NCI-H82 treated with DMSO at 0.1 percent for 48 hours (cell line): ENCODE measurements around the gene CRYGS.
A peak's percentile ranks its signal among the peaks of the same experiment; 100 is the strongest.
"Not testable (repeated sequence)": the region's sequence is repeated elsewhere in the genome, so short reads cannot be mapped to it uniquely, and the experiment has no call there.

Experiments used
- DNase-seq: peaks from one replicate; lab custom pipeline; 2025; ENCODE audit not compliant: unreplicated experiment; lab: John Stamatoyannopoulos, UW

The CRYGS gene

GRCh38 chr3:186564586-186564985 is 20.4 kb upstream of the CRYGS start:
- DNase-seq, result no peak

DNA sequence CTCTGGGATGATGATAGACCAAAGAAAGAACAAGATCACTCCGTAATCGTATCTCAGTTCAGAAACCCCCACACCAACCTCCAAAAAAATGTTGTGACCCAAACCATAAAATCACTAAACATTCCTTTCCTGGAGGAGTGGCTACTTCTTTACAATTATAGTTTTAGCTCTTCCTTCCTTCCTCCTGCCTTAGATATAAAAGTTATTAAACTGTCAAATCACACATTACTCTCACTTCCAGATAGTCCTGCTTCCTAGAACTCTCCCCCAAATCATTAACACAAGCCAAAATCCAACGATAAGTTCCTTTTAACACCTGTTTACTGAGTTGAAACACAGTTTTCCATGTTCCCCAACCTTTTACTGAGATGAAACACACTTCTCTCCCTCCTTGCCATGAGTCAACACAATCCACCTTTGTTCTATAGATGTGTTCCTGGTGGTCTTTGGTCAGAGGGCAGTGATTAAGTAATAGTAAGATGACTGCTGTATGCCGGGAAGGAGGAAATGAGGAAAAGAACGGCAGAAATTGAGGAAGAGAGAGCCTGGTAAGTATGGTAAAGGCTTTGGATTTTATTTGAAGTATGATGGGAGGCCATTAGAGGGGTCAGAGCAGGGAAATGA is 8.3 kb upstream of the CRYGS start:
- no peak for DNase-seq

DNA sequence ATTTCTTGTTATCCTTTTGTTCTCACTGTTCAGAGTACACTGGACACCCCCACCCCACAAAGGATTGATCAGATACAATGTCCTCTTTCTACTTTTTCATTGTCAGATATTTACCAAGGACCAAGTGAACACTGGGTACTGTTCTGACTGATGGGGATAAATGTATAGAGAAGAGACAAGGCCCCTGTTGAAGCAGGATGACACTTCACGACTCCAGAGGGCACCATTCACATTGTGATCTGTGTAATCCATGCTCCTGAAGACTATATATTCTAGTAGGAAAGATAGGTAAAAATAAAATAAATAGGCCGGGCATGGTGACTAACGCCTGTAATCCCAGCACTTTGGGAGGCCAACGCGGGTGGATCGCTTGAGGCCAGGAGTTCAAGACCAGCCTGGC is 7.2 kb upstream of the CRYGS start:
- no peak for DNase-seq

GRCh38 chr3:186549497-186549896 is 5.3 kb upstream of the CRYGS start:
- no peak for DNase-seq

- DNase-seq, result no peak
Observed at GRCh38 chr3:186540835-186541226, 3.3 kb downstream of the CRYGS start.

DNA sequence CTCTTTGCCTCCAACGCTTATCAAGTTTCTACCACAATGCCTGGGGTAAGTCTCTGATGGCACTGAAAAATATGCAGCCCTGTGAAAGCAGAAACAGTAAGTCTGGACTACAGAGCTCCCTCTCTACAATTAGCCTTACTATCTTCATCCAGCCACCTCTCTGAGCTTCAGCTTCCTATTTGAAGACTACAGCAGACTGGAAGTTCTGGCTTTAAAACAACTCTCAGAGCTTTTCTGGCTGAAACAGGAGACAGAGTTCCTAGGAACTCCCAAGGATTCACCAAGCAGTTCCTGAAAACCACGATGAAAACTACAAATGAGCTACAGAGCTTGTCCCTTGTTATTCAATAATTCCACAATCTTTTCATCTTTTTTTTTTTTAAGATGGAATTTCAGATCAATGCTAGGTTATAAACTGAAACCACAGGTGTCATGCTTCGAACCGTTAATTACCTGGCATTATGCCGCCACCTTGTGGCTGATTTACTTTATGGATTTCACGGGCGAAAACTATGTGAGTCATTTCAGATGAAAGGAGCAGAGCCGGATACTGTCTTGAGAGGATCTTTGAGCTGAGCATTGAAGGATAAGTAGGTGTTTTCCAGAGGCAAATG is 3.9 kb downstream of the CRYGS start:
- peak; percentile 37 for DNase-seq

- no peak for DNase-seq
Observed at GRCh38 chr3:186538779-186539178, 5.4 kb downstream of the CRYGS start.

DNA sequence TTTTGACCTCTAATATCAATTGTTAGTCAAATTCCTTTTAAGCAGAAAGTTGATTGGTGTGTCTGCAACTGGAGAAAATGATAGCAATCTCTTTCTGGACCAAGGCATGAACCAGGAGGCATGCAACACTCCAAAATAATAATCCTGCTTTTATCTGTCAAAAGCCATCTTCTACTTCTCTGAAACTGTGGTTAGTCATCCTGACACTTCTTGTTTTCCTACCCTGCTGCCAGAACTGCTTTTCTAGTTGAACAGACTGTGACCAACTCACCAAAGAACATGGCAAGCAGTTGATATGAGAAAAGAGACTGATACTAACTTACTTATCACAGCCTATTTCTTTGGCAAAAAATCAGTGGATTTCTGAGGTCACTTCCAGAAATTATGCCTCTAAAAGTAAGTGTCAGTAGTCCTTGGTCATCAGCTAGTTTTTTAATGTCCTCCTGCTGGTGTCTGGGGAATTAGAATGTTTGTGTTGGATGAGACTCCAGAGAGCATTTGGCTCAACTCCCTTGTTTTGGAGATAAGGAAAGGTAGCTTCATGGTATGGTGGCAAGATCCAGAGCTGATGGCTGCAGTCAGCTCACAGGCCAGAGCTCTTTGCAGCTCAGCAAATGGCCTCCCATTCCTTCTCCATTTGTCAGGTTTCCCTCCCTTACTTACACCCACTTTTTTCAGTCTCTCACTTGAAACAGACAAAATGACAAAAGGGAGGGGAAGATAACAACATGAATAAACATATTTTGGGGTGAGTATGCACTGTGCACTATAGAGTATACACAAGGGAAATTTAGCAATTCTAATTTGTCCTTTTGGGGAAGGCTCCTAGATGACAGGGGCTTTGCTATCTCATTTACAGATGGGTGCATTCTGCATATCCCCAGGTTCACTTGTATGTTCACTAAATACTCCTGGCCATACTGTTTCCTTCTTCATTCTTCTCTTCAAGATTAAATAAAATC is 7.0 kb downstream of the CRYGS start:
- no peak for DNase-seq

DNA sequence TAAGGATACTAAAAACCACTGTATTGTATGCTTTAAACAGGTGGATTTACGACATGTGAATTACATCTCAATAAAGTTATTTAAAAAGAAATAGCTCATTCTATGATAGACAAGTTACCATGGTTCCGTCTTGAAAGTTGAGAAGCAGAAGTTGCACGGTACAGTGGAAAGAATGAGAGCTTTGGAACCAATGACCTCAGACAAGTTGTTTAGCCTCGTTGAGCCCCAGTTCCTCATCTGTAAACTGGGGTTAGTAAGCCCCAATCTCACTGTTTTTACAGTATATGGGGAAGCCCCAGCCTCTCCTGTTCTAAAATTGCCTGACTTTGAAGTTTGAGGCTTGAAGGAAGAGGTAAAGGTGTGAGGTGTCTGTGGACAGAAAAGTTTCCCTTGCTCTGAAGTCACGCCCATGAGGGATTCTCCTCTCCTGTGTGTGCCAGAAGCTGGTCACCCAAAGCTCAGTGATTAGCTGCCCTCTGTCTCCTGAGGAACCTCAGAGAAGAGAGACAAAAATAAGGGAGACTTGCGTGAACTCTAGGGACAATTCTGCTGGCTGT is 10.0 kb downstream of the CRYGS start:
- DNase-seq, result no peak

GRCh38 chr3:186532598-186533072 is 11.5 kb downstream of the CRYGS start:
- no peak for DNase-seq

DNA sequence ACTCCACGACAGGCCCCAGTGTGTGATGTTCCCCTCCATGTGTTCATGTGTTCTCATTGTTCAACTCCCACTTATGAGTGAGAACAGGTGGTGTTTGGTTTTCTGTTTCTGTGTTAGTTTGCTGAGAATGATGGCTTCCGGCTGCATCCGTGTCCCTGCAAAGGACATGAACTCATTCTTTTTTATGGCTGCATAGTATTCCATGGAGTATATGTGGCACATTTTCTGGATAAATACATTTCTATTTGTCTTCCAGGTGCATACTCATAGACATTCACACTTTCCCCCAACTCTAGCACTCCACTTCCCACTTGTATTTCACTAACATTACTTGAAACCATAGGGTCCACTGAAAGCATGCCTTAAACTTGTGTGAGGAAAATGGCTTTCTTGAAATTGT is 12.5 kb downstream of the CRYGS start:
- DNase-seq, result not testable (repeated sequence)

DNA sequence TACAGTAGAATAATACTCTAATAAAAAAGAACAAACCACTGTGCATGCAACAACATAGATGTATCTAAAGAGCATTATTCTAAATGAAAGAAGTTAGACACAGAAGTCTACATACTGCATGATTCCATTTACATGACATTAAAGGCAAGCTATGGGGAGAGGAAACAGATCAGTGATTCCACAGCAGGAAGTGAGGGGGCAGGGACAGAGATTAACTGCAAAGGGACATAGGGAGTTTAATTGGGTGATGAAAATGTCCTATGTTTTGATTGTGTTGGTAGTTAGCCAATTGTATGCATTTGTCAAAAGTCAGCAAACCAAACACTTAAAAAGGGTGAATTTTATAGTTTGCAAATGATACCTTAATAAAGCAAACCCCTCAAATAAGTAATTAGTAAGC is 13.8 kb downstream of the CRYGS start:
- DNase-seq, result no peak

DNA sequence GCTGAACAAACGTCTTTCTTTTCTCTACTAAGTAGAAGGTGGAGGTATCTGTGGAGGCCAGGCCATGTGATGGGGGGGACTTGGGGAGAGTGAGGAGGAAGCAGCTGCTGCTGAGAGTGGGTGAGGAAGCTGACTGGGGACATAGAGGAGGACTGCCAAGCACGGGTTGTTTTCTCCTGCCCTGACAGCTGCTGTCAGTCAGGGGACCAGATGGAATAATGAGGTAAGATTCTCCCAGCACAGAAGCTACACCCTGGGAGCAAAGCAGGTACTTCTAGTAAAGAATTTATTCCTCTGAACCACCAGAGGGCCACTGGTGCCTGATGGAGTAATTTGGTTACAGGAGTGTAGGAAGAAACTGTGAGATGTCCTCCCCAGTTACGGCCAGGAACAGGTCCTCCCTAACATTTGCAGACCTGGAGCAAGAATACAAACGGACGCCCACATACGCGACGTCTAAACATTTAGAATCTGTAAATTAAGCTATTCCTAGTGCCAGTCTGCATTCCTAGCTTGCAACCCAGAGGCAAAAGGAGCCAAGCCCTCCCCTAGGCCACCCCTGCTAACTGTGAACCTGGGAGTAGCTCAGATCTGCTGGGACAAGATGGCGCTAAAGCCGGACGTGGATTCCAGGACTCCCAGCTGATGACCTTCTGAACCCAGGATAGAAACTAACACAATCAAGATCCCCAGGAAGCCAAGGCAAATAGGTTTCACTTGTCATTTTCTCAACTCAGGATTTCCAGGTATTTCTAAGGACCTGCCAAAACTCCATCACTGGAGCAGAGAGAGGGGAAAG is 14.8 kb downstream of the CRYGS start:
- DNase-seq, result no peak

GRCh38 chr3:186526256-186526606 is 17.9 kb downstream of the CRYGS start:
- DNase-seq, result no peak

- DNase-seq, result no peak
Observed at GRCh38 chr3:186525369-186526255, 18.6 kb downstream of the CRYGS start.

DNA sequence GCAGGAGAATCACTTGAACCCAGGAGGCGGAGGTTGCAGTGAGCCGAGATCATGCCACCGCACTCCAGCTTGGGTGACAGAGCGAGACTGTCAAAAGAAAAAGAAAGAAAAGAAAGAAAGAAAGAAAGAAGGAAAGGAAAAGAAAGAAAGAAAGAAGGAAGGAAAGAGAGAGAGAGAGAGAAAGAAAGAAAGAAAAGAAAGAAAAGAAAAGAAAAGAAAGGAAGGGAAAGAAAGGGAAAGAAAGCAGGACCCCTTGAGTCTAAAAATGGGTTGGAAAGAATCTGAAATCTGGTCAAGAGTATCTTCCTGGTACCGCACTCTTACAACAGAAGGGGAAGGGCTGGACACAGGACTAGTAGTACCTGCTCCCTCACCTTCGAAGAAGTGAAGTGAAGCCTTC is 19.6 kb downstream of the CRYGS start:
- DNase-seq, result no peak

DNA sequence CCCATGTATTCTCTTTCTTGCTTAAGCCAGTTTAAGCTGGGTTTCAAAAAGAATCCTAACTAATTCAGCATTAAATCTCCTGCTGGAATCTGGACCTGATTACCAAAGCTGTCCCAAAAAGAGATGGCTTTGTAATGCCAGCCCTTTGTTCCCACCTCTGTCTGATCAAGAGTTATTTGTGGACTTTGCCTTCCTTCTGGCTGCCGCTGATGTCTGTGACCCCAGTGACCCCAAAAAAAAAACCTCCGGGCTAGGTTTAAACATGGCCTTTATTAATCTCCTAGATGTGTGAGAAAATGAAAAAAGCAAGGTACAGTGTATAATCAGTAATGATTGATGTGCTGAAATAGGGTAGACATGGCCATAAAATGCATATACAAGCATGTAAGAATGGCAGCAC is 20.7 kb downstream of the CRYGS start:
- DNase-seq, result no peak

DNA sequence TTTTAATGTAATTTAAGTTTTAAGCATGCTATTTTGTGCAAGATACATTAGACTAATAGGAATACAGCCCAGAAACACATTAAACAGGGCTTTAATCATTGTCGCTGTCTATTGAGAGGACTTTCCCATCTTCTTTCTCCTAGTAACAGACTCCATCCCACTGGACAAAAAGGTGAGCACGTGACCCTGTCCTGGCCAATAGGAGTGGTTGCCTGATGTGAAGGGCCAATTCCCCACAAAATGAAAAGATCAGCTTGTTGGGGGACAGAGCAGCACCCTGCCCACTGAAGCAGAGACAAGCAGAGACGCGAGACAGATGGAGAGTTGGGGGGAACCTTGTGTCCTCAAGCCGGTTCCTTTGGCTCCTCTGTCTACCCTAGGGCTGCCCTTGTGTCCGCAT is 21.2 kb downstream of the CRYGS start:
- DNase-seq, result no peak

- no peak for DNase-seq
Observed at GRCh38 chr3:186520957-186521842, 23.0 kb downstream of the CRYGS start.
